ENCODE data around the gene CDH16.

CDH16 gene

DNA sequence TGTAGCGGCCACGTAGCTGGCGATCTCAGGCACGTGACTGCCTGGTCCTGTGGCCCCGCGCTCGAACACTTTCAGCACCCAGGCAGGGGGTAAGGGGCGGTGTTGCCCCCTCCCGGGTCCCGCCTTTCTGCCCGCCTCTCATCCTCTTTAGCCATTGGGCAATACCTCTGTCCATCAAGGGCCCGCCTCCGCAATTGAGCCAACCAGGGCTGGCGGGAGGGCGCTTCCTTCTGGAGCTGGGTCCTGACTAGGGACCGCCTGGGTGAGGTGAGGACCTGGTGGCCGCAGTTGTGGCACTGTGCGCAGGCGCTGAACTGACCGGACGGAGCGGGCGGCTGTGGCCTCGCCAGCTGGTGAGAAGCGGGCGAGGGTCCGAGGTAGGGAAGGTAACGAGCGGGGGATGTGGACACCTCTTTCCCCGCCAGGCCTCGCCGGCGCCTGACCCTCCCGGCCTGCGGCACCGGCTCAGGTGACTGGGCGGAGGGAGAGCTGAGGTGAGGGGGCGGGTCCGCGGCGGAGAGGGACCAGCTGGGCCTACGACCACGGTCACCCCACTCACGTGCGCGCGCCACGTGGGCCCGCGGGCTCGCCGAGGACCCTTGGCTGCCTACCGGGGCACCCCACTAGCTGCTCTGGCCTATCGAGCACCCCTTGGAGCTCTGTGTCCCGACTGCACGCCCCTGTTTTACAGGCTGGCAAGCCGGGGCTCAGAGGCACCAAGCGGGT, 38.2 kb downstream of the CDH16 start, which contains the start of gene PDP2 (continued):
- TF ChIP-seq ZNF529 (tag by site-specific recombination; IDR thresholded peaks at IDR 0.05; ENCODE audit: insufficient replicate concordance), result no peak
- TF ChIP-seq, protein P1, sequence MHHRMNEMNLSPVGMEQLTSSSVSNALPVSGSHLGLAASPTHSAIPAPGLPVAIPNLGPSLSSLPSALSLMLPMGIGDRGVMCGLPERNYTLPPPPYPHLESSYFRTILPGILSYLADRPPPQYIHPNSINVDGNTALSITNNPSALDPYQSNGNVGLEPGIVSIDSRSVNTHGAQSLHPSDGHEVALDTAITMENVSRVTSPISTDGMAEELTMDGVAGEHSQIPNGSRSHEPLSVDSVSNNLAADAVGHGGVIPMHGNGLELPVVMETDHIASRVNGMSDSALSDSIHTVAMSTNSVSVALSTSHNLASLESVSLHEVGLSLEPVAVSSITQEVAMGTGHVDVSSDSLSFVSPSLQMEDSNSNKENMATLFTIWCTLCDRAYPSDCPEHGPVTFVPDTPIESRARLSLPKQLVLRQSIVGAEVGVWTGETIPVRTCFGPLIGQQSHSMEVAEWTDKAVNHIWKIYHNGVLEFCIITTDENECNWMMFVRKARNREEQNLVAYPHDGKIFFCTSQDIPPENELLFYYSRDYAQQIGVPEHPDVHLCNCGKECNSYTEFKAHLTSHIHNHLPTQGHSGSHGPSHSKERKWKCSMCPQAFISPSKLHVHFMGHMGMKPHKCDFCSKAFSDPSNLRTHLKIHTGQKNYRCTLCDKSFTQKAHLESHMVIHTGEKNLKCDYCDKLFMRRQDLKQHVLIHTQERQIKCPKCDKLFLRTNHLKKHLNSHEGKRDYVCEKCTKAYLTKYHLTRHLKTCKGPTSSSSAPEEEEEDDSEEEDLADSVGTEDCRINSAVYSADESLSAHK (tag by site-specific recombination; IDR thresholded peaks at IDR 0.05), result no peak
- TF ChIP-seq KLF16 (tag by site-specific recombination; IDR thresholded peaks at IDR 0.05), result peak; percentile 90; the same call in 1 of the 2 replicates
- TF ChIP-seq, protein P2, sequence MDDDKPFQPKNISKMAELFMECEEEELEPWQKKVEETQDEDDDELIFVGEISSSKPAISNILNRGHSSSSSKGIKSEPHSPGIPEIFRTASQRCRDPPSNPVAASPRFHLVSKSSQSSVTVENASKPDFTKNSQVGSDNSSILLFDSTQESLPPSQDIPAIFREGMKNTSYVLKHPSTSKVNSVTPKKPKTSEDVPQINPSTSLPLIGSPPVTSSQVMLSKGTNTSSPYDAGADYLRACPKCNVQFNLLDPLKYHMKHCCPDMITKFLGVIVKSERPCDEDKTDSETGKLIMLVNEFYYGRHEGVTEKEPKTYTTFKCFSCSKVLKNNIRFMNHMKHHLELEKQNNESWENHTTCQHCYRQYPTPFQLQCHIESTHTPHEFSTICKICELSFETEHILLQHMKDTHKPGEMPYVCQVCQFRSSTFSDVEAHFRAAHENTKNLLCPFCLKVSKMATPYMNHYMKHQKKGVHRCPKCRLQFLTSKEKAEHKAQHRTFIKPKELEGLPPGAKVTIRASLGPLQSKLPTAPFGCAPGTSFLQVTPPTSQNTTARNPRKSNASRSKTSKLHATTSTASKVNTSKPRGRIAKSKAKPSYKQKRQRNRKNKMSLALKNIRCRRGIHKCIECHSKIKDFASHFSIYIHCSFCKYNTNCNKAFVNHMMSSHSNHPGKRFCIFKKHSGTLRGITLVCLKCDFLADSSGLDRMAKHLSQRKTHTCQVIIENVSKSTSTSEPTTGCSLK (tag by site-specific recombination; IDR thresholded peaks at IDR 0.05), result no peak
- TF ChIP-seq ZNF433 (tag by site-specific recombination; IDR thresholded peaks at IDR 0.05; ENCODE audit: low read depth), result no peak
- no peak for TF ChIP-seq ZNF621 (tag by site-specific recombination; IDR thresholded peaks at IDR 0.05)
- TF ChIP-seq ZEB2 (tag by site-specific recombination; IDR thresholded peaks at IDR 0.05), result no peak
- TF ChIP-seq ZNF426 (tag by site-specific recombination; IDR thresholded peaks at IDR 0.05), result no peak
- TF ChIP-seq, protein P3, sequence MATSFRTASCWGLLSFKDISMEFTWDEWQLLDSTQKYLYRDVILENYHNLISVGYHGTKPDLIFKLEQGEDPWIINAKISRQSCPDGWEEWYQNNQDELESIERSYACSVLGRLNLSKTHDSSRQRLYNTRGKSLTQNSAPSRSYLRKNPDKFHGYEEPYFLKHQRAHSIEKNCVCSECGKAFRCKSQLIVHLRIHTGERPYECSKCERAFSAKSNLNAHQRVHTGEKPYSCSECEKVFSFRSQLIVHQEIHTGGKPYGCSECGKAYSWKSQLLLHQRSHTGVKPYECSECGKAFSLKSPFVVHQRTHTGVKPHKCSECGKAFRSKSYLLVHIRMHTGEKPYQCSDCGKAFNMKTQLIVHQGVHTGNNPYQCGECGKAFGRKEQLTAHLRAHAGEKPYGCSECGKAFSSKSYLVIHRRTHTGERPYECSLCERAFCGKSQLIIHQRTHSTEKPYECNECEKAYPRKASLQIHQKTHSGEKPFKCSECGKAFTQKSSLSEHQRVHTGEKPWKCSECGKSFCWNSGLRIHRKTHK (tag by site-specific recombination; IDR thresholded peaks at IDR 0.05), result no peak
- TF ChIP-seq, protein P4, sequence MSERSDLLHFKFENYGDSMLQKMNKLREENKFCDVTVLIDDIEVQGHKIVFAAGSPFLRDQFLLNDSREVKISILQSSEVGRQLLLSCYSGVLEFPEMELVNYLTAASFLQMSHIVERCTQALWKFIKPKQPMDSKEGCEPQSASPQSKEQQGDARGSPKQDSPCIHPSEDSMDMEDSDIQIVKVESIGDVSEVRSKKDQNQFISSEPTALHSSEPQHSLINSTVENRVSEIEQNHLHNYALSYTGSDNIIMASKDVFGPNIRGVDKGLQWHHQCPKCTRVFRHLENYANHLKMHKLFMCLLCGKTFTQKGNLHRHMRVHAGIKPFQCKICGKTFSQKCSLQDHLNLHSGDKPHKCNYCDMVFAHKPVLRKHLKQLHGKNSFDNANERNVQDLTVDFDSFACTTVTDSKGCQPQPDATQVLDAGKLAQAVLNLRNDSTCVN (tag by site-specific recombination; optimal IDR thresholded peaks at IDR 0.05), result peak; percentile 79
- peak; percentile 96 for TF ChIP-seq GLIS1 (tag by site-specific recombination; IDR thresholded peaks at IDR 0.05)
- TF ChIP-seq ZNF510 (tag by site-specific recombination; IDR thresholded peaks at IDR 0.05; ENCODE audit: insufficient replicate concordance), result no peak

DNA sequence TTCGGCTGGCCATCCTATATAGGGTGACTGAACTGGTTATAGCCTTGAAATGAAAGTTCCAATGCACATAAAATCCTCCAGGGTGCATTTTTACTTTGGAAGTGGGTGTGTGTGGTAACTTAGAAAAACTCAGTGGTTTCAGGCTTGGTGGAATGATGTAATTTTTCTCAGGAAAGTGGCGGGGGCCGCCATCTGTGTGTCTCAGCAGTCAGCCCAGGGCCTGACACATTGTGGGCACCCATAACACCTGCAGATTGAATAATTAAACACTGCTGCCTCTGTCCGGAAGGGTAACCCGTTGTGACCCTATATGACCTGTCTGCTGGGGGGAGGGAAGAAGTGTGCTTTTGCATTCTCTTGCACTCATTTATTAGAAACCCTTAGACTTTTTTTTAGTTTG, 40.6 kb downstream of the CDH16 start:
- Histone ChIP-seq H3K4me3 (ENCODE audit: low read depth, low read length) (no peak overlapping the region), H3K36me3 (ENCODE audit: control insufficient read depth in 2 of 2, insufficient read depth in 1 of 2, low read length in 2 of 2) (no peaks in the 10 kb centered on the region), H3K27ac (ENCODE audit: extremely low read depth, low read depth, low read length) (no peak overlapping the region), H3K4me1 (ENCODE audit: control insufficient read depth, insufficient read depth, low read length) (no peaks in the 10 kb centered on the region), H3K9me3 (ENCODE audit: control insufficient read depth, insufficient read depth, low read depth, low read length) (no peaks in the 10 kb centered on the region)
- CTCF ChIA-PET, result interaction anchor here (1.0 to 2.1 kb wide), 2 partner anchors 10 to 17 kb away, joined by 6 to 13 read pairs; no protein-coding TSS in a partner anchor
- POLR2A ChIA-PET, result no interaction called here
- TF ChIP-seq ZFHX2 (tag by site-specific recombination; conservative IDR thresholded peaks at IDR 0.05) (peak; percentile 37), HOXD13 (CRISPR knock-in tag; IDR thresholded peaks at IDR 0.05; ENCODE audit: borderline replicate concordance) (no peak), ZNF600 (tag by site-specific recombination; IDR thresholded peaks at IDR 0.05) (no peak), ZNF174 (tag by site-specific recombination; IDR thresholded peaks at IDR 0.05) (no peak), ZNF341 (tag by site-specific recombination; IDR thresholded peaks at IDR 0.05; ENCODE audit: low read depth) (no peak), ZNF837 (tag by site-specific recombination; IDR thresholded peaks at IDR 0.05) (no peak), ZNF335 (tag by site-specific recombination; conservative IDR thresholded peaks at IDR 0.05) (0 out of 2 replicates have a peak, but pooled peaks have one; percentile 45), GFI1B (tag by site-specific recombination; IDR thresholded peaks at IDR 0.05) (no peak), RBAK (tag by site-specific recombination; IDR thresholded peaks at IDR 0.05) (no peak), ZNF585B (tag by site-specific recombination; IDR thresholded peaks at IDR 0.05) (no peak), ZNF596 (tag by site-specific recombination; IDR thresholded peaks at IDR 0.05) (no peak), YY1 (tag by site-specific recombination; IDR thresholded peaks at IDR 0.05) (no peak), REPIN1 (tag by site-specific recombination; IDR thresholded peaks at IDR 0.05; ENCODE audit: low read depth) (no peak), MZF1 (tag by site-specific recombination; IDR thresholded peaks at IDR 0.05; ENCODE audit: borderline replicate concordance) (no peak), ZNF777 (tag by site-specific recombination; IDR thresholded peaks at IDR 0.05; ENCODE audit: borderline replicate concordance) (no peak)
- TF ChIP-seq, protein P5, sequence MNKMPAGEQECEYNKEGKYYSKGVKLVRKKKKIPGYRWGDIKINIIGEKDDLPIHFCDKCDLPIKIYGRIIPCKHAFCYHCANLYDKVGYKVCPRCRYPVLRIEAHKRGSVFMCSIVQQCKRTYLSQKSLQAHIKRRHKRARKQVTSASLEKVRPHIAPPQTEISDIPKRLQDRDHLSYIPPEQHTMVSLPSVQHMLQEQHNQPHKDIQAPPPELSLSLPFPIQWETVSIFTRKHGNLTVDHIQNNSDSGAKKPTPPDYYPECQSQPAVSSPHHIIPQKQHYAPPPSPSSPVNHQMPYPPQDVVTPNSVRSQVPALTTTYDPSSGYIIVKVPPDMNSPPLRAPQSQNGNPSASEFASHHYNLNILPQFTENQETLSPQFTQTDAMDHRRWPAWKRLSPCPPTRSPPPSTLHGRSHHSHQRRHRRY (tag by site-specific recombination; IDR thresholded peaks at IDR 0.05), result no peak

Measured in HEK293 (cell line).